Prostate gland (tissue), 2 donors: Measurements from ENCODE around the gene RPL39L.

Experiments
- POLR2A ChIP-seq: fragments of 450-650 bp; IDR thresholded peaks from one replicate; pipeline ENCODE4 v1.6.1; 2016; ENCODE audit warnings: antibody characterized with exemption, mild to moderate bottlenecking
- POLR2AphosphoS5 ChIP-seq: sonication (generic); formaldehyde crosslinking; IDR thresholded peaks from one replicate; pipeline ENCODE4 v1.6.1; 2017; ENCODE audit warnings: antibody characterized with exemption
- TF ChIP-seq, protein P1 (sequence below), 4 experiments: fragments of 200-600 bp in 2 of 4; fragments of 450-650 bp in 2 of 4; sonication (generic) in 2 of 4; IDR thresholded peaks; 1 replicate in 3 of 4; 2 replicates in 1 of 4; pipeline ENCODE4 v1.5.1; 2016 to 2019; ENCODE audit warnings: antibody characterized with exemption in 4 of 4, mild to moderate bottlenecking in 2 of 4, moderate library complexity in 2 of 4

DNA sequence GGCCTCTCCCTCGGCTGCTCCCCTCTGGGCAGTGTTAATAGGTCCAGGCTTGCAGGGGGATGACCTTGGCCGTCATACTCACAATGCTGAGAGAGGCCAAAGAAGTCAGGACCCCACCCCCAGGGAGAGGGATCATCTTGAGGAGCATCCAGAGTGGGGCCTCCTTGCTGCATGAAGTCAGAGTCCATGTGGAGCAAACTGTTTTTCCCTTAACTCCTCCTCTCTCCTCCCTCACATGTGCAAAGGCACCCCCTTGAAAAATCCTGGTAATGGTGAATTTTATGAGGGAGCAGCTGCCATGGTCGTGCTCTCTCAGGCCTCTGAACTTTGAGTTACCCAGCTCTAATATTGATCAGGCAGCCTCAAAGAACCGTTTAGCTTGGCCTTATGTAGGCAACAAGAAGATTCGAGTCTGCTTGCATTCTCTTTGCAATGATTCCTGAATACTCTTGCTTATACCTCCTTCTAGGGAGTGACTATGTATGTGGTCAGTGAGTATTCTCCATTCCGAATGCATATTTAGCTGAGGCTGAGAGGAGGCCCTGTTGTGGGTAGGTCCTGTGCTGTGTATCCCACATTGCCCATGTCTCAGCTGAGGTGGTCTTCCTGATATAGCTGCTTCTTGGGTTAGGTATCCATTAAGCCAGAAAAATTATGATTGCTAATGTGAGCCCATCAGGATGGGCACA, 23.1 kb upstream of the RPL39L start:
- TF ChIP-seq POLR2A, result no peak
- TF ChIP-seq, protein P1, sequence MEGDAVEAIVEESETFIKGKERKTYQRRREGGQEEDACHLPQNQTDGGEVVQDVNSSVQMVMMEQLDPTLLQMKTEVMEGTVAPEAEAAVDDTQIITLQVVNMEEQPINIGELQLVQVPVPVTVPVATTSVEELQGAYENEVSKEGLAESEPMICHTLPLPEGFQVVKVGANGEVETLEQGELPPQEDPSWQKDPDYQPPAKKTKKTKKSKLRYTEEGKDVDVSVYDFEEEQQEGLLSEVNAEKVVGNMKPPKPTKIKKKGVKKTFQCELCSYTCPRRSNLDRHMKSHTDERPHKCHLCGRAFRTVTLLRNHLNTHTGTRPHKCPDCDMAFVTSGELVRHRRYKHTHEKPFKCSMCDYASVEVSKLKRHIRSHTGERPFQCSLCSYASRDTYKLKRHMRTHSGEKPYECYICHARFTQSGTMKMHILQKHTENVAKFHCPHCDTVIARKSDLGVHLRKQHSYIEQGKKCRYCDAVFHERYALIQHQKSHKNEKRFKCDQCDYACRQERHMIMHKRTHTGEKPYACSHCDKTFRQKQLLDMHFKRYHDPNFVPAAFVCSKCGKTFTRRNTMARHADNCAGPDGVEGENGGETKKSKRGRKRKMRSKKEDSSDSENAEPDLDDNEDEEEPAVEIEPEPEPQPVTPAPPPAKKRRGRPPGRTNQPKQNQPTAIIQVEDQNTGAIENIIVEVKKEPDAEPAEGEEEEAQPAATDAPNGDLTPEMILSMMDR (IDR thresholded peaks at IDR 0.05), result no peak
- no peak for TF ChIP-seq POLR2AphosphoS5
